GM21528 (cell line): ENCODE data around the gene PIP4K2A.

ENCODE experiments used
- ATAC-seq: cut with Tn5 transposase; IDR thresholded peaks from one replicate; pipeline ENCODE4 v1.9.1; 2021; ENCODE audit warnings: mild to moderate bottlenecking, moderate library complexity; ENCODE audit not compliant: unreplicated experiment, low FRiP score

Gene PIP4K2A

GRCh38 chr10:22606164-22606614 is 108.2 kb downstream of the PIP4K2A start:
- ATAC-seq: peak; percentile 90

DNA sequence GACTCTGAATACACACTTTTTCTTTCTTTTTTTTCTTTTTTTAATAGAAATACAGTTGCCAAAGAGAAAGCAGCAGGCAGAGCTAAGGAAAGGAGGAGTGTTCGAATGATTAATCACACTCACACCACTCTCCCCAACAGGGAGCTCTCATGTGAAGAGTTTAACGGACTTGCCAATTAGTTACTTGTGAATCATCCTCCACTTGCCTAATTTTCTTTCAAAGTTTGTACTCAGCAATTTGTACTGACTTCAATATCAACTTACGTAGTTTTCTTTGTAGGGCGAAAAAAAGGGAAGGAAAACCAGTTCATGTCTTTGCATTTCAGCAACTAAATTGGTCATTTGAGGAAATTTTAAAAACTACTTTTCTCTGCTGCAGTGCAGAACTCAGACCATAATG is 109.2 kb downstream of the PIP4K2A start:
- no peak for ATAC-seq

- no peak for ATAC-seq
Measured at GRCh38 chr10:22604344-22605126, 109.8 kb downstream of the PIP4K2A start.

GRCh38 chr10:22603581-22603980 is 110.8 kb downstream of the PIP4K2A start:
- no peak for ATAC-seq

- ATAC-seq: no peak
Measured at GRCh38 chr10:22601618-22602017, 112.8 kb downstream of the PIP4K2A start.

DNA sequence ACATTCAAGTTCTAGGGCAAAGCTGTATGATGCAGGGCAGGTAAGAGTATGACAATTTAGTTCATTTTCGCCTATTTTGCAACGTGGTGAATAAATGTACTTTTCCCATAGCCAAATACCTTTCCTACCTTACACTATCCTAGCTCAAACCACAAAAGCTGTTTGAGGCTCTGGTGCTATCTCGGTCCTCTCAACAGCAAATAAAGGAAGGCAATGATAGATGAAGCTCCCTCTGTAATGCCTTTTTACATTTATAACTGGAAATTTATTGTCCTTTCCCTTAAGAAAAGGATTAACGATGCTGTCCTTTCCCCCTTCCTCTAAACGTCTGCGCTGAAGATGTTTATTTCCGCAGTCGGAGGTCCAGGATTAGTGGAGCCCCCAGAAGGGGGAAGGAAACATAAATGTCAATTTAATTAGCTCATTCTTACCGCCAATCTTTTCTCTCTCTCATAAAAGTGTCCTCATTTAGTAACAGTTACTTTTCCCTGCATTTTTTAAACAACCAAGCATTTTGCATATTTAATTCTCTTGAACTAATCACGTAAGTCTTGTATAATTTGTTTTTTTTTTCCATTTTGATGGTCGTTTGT is 114.6 kb downstream of the PIP4K2A start:
- ATAC-seq: no peak

DNA sequence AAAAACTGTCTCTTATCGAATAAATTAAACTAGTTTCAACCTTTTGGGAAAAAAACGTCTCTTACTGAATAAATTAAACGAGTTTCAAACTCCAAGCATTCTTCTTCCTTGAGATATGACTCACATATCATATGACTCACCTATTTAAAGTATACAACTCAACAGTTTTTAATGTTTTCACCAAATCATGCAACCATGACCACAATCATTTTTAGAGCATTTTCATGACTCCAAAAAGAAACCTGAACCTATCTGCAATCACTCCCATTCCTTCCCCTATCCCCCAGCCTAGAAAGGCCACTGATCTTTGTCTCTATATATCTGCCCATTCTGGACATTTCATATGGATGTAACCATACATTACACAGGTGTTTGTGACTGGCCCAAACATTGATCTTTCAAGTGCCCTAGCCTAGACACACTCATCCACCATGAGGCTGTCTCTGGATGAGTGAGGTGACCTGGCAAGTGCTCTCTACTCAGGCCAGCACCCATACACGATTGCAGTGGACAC is 115.3 kb downstream of the PIP4K2A start:
- no peak for ATAC-seq

DNA sequence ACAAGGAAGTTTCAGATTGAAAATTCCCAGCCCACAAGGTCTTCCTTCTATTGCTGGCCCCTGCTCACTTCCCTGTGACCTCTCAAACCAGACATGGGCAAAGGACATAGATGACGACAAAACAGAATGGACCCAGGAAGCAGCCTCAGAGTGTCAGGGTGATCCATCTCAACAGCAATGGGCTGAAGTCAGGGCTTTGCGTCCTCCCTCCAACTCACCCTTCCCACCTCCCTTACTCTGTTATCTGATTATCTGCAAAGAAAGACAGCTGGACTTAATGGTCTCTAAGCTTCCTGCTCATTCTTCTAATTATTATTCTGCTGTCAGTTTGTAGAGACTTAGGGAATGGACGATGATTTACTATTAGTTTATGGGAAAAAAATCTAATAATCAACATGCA is 115.9 kb downstream of the PIP4K2A start:
- ATAC-seq: no peak

GRCh38 chr10:22597138-22597537 is 117.2 kb downstream of the PIP4K2A start:
- peak; percentile 58 for ATAC-seq

DNA sequence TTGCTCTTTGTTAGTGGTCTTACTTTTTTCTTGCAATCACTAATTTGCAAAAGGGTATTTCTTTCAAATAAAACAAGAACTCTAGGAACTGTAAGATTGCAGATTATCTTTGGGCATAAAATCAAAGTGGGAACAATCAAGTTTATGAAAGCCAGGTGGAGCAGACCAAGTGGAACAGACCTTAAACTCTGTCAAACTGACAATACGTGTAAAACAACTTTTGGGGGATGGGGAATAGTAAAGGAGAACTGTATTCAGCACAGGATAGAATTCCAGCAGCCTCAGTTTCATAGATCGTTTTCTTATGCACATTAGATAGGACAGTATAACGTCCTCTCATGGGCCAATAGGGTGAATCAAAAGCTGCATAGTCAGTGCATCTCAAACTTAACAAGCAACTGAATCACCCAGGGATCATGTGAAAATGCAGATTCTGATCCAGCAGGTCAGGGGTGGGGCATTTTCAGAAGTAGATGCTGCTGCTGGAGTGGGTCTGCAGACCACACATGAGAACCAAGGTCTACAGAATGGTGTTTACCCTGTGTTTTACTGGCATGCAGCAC is 120.7 kb downstream of the PIP4K2A start:
- no peak for ATAC-seq

DNA sequence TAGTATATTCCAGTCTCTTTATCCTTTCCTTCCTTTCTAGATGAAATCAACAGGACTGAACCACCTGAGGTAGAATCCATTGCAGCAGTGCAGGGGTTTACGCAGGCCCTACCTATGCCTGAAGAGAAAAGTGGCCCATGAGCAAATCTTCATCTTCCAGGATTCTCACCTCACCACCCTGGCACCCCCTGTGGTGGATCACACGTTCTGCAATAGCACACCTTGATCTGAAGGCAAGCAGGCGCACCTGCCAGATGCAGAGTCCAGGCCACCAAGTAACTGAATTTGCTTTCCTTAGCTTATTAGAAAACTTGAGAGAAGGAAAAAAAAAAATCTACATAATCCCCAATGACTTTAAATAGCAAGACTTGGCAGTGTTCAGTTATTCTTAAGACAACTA is 121.4 kb downstream of the PIP4K2A start:
- no peak for ATAC-seq

DNA sequence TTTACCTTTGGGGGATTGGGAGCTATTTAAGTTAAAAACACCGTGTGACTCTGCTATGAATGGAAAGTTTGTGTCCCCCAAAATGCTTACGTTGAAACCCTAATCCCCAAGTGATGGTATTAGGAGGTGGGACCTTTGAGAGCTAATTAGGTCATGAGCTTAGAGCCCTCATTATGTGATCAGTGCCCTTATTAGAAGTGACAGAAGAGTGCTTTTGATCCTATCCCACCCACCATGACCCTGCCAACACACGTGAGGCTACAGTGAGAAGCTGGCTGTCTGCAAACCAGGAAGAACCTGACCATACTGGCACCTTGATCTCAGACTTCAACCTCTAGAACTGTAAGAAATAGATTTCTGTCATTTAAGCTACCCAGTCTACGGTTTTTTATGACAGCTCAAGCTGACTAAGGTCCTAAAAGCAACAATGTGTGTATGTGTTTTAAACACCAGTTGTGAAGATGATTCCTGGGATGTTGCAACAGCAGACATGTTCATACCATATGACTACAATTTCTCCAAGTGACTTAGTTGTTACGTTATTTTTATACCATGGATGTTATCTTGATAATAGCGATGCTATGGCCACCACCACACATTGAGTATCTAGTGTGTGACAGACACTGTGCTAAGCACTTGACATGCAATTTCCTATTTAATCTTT is 124.4 kb downstream of the PIP4K2A start:
- no peak for ATAC-seq

DNA sequence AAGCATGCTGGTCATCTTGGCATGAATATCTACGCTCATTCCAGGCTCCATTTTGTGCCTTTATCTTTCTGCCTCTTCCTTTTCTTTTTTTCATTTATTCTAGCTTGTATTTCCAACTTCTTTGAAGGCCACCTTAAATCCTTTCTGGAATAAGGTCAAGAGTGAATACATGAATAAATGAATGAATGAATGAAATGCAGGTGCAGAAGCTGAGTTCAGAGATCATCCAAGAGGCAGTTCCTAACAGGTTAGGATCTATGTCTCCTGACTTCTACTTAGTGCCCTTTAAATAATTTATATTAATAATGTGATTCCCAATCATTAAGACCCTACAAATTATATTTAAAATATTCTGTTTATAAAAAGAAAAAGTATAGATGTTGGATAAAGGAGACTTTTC is 125.9 kb downstream of the PIP4K2A start:
- no peak for ATAC-seq

- ATAC-seq: no peak
Measured at GRCh38 chr10:22583683-22584082, 130.7 kb downstream of the PIP4K2A start.

DNA sequence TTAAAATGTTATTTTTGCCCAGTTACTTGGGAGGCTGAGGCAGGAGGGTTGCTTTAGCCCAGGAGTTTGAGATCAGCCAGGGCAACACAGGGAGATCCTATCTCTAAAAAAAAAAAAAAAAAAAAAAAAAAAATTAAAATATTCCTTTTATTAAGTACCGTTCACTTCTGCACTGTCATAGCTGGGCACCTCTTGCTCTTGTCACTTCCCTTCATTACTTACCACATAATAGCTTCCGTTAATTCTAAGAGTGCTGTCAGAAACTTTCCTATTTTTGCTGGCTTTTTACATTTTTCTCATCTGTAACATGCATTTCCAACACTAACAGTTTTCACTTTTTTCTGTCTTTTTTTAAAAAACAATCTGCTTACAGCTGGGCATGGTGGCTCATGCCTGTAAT is 132.9 kb downstream of the PIP4K2A start:
- ATAC-seq: no peak

GRCh38 chr10:22580711-22581110 is 133.7 kb downstream of the PIP4K2A start:
- no peak for ATAC-seq

DNA sequence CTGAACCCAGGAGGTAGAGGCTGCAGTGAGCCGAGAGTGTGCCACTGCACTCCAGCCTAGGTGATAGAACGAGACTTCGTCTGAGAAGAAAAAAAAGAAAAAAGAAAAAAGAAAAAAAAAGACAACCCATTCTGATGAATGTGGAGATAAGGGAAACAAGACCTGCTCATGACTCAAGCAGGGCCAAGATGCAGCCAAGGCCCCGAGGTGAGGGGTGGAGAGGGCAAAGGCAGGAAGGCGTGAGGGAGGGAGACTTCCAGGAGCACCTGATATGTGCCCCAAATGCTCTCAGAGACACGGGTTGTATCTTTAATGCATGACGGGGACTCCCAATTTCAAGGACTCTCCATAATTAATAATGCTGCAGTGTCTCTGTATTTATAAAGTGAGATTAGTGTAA is 134.6 kb downstream of the PIP4K2A start:
- ATAC-seq: no peak

DNA sequence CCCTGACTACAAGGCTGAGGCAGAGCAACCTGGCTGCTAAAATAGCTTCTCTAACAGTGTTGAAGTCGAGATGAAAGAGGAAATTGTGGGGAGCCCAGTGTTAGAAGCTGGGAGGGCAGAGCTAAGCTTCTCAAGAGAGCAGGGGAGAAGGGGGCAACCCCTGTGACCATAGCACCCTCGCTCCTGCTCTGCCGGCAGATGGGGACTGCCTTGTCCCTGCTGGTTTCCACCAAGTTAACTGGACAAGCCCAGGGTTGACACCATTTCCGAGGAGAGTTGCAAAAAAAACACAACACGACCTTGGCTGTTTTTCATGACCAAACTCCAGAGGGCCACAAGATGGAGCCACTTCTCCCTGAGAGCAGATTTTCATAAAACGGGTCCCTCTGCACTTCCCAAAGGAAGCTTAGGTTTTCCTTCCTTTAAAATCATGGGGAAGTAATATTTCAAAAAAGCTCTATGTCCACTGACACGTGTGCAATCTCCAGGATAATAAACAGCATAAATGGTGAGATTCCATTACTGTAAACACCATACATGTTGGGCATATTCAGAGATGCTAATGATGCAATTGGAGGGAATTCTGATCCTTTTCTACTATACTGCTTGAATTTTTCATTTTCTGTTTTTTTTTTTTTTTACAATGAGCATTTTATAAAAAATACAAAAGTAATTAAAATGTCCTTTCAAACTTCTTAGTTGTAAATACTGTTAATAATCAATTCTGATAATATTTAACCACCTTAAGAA is 140.4 kb downstream of the PIP4K2A start:
- no peak for ATAC-seq

- no peak for ATAC-seq
Measured at GRCh38 chr10:22570733-22571430, 143.5 kb downstream of the PIP4K2A start.

GRCh38 chr10:22570234-22570633 is 144.1 kb downstream of the PIP4K2A start:
- no peak for ATAC-seq
